BJ (cell line): ENCODE measurements around the gene SORCS2. TPM values are rescaled to one million over a fixed set of nuclear protein-coding genes. Genes with fewer than 3 reads are reported as not detected.

Experiments used
- CTCF ChIA-PET: fragments of 350-600 bp; formaldehyde crosslinking; extraction: SDS; loops from one replicate; lab custom pipeline; 2021; ENCODE audit warnings: antibody characterized with exemption, inconsistent platforms; lab: Yijun Ruan, JAX
- POLR2A ChIA-PET: fragments of 300-600 bp; sonication (Branson Sonifier 250); formaldehyde crosslinking; extraction: SDS; loops from one replicate; lab custom pipeline; 2021; ENCODE audit warnings: antibody characterized with exemption; lab: Charles Lee
- DNase-seq: peaks from one replicate; pipeline ENCODE4 v3.0.0-alpha.2; 2011; ENCODE audit warnings: low read depth
- H3K27me3 ChIP-seq: 2 replicates; pipeline ENCODE4 v1.6.0; 2011; ENCODE audit warnings: low read length; ENCODE audit not compliant: control insufficient read depth, insufficient read depth
- H3K36me3 ChIP-seq: 2 replicates; pipeline ENCODE4 v1.5.1; 2011; ENCODE audit warnings: low read length; ENCODE audit not compliant: control insufficient read depth, insufficient read depth
- H3K4me3 ChIP-seq: 2 replicates; pipeline ENCODE4 v1.5.1; 2011; ENCODE audit warnings: low read depth, mild to moderate bottlenecking, control low read depth, low read length
- polyA plus RNA-seq: library from polyadenylated mRNA; depleted of rRNA; stranded (reverse); fragments of >200 nt; gene quantifications from 2 replicates; pipeline ENCODE4 v1.2.3, GENCODE V29; 2011
- TF ChIP-seq, protein P1 (sequence below): IDR thresholded peaks from 2 replicates; pipeline ENCODE4 v1.5.1; 2011; ENCODE audit warnings: low read depth, mild to moderate bottlenecking, control low read depth, inconsistent platforms, low read length, moderate library complexity; ENCODE audit not compliant: insufficient read depth

Gene SORCS2
- polyA plus RNA-seq, 1 experiment, result 0.63 TPM

DNA sequence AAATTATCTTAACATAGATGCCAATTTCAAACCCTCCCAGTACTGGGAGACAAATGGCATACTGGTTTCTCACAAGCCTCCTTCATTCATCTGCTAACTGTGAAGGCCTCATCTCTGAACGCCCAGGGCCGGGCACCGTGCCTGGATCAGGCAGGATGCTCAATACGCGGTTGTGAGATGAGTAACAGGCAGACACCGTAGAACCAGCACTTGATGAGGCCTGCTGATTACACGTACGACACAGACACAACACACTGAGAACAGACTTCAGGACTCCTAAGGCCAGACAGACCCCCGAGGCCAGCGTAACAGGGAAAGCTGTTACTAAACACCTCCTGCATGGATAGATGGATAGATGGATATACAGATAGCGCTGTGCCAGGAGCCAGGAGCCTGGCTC is 592.7 kb downstream of the SORCS2 start:
- ChIA-PET POLR2A (no interaction called here), CTCF (interaction anchor here (1.1 to 2.0 kb wide), 2 partner anchors 14 to 18 kb away, joined by 3 to 5 read pairs; no protein-coding TSS in a partner anchor)
- no peak overlapping the region for H3K4me3 ChIP-seq
- peaks cover 35% of the 10 kb centered on the region for H3K36me3 ChIP-seq
- no peaks in the 10 kb centered on the region for H3K27me3 ChIP-seq
- TF ChIP-seq, protein P1, sequence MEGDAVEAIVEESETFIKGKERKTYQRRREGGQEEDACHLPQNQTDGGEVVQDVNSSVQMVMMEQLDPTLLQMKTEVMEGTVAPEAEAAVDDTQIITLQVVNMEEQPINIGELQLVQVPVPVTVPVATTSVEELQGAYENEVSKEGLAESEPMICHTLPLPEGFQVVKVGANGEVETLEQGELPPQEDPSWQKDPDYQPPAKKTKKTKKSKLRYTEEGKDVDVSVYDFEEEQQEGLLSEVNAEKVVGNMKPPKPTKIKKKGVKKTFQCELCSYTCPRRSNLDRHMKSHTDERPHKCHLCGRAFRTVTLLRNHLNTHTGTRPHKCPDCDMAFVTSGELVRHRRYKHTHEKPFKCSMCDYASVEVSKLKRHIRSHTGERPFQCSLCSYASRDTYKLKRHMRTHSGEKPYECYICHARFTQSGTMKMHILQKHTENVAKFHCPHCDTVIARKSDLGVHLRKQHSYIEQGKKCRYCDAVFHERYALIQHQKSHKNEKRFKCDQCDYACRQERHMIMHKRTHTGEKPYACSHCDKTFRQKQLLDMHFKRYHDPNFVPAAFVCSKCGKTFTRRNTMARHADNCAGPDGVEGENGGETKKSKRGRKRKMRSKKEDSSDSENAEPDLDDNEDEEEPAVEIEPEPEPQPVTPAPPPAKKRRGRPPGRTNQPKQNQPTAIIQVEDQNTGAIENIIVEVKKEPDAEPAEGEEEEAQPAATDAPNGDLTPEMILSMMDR, result no peak
- DNase-seq, result peak; percentile 36

DNA sequence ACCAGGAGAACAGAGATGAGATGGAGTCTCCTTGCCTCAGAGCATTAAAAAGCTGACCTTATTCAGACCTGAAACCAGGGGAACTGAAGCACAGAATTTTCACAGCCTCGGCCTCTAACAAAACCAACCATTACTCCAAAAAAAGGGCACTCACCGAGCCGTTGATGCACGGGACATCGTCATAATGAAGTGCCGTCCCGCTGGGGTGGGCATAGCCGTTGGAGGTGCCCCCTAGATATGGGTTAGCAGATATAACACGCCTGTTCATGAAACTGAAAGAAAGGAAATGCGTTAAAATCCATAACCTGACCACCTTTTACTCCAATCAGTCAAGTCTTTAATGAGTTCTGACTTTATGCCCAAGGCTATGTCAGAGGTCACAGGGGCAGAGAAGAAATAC is 593.7 kb downstream of the SORCS2 start:
- POLR2A ChIA-PET, result no interaction called here
- no peak for DNase-seq
- no peak overlapping the region for H3K4me3 ChIP-seq
- CTCF ChIA-PET, result interaction anchor here (2.0 kb wide), 1 partner anchor 16 kb away, joined by 5 read pairs; no protein-coding TSS in a partner anchor
- H3K36me3 ChIP-seq, result peaks cover 35% of the 10 kb centered on the region
- TF ChIP-seq, protein P1, result no peak
- H3K27me3 ChIP-seq, result no peaks in the 10 kb centered on the region

DNA sequence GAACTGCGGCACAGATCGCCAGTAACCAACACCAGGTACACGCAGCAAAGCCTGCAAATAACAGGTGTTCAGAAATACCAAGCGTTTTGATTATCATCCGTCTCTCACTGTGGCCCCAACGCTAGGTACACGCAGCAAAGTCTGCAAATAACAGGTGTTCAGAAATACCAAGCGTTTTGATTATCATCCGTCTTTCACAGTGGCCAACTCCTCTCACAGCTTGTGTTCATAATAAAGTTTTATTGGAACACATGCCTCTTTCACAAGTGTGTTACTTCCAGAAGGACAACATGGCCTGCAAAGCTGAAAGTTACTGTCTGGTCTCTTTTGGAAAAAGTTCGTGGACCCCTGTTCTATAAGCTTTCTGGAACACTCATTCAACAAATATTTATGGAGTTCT is 594.2 kb downstream of the SORCS2 start:
- H3K36me3 ChIP-seq, result peaks cover 35% of the 10 kb centered on the region
- ChIA-PET POLR2A (no interaction called here), CTCF (interaction anchor here (1.1 to 2.0 kb wide), 2 partner anchors 16 to 202 kb away, joined by 4 to 5 read pairs; no protein-coding TSS in a partner anchor)
- no peak for DNase-seq
- H3K4me3 ChIP-seq, result no peak overlapping the region
- TF ChIP-seq, protein P1, result no peak
- no peaks in the 10 kb centered on the region for H3K27me3 ChIP-seq

DNA sequence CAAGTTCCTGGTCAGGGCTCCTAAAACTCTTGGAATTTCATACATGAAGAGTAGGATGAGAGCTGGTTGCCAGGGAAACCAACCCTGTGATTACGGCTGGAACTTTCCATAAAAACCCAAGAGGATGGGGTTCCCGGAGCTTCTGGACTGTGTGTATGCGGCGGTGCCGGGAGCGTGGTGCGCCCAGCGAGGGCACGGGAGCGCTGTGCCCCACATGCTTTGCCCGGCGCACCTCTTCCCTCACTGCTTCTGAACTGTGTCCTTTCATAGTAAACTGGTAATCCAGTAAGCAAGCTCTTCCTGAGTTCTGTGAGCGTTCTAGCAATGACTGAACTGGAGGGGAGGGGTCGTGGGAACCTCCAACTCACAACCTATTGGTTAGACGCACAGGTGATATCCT is 594.7 kb downstream of the SORCS2 start:
- H3K27me3 ChIP-seq, result no peaks in the 10 kb centered on the region
- H3K4me3 ChIP-seq, result no peak overlapping the region
- DNase-seq, result no peak
- H3K36me3 ChIP-seq, result peaks cover 36% of the 10 kb centered on the region
- ChIA-PET CTCF (interaction anchor here (1.1 kb wide), 1 partner anchor 201 kb away, joined by 4 read pairs; no protein-coding TSS in a partner anchor), POLR2A (no interaction called here)
- TF ChIP-seq, protein P1, result no peak

DNA sequence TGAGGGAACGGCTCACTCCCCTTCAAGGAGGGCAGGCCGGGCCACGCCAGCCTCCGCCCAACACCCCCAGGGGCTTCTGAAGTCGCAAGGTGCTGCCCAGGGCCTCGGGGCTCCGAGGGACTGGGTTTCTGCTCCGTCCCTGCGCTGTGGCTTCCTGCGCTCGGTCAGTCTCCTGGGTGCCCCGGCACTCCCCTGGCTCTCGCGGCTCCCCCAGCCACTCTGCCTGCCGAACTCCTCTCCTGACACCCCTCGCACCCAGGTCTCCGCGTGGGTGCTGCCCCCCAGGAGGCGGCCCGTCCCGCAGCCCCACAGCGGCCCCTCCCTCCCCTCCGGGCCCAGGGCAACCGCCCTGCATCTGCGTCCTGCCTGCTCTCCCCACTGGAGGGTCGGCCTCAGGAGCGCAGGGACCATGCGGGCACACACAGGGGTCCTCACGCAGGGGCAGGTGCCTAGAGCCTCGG is 595.4 kb downstream of the SORCS2 start:
- ChIA-PET CTCF (interaction anchor here (1.1 kb wide), 1 partner anchor 200 kb away, joined by 4 read pairs; no protein-coding TSS in a partner anchor), POLR2A (no interaction called here)
- TF ChIP-seq, protein P1, result no peak
- DNase-seq, result no peak
- peaks cover 37% of the 10 kb centered on the region for H3K36me3 ChIP-seq
- no peak overlapping the region for H3K4me3 ChIP-seq
- H3K27me3 ChIP-seq, result no peaks in the 10 kb centered on the region
